H1 (cell line): ENCODE measurements around the gene DOCK9. TPM values are rescaled to one million over a fixed set of nuclear protein-coding genes. Genes with fewer than 3 reads are reported as not detected.

Experiments used
- ASH2L ChIP-seq: fragments of 200-600, 300-600 bp; sonication (generic); IDR thresholded peaks from one replicate; pipeline ENCODE4 v1.7.1; 2017; ENCODE audit warnings: low read length
- BACH1 ChIP-seq: IDR thresholded peaks from 2 replicates; pipeline ENCODE4 v1.6.1; 2012; ENCODE audit warnings: low read length, improper control_type of control experiment
- BRCA1 ChIP-seq: IDR thresholded peaks from 2 replicates; pipeline ENCODE4 v1.6.1; 2012; ENCODE audit warnings: low read depth, low read length, improper control_type of control experiment
- CBX5 ChIP-seq: fragments of 300-800, 300-1000 bp; sonication (generic); IDR thresholded peaks from 2 replicates; pipeline ENCODE4 v1.7.1; 2016; ENCODE audit warnings: antibody characterized with exemption, low read length, low read depth
- EP300 ChIP-seq, 2 experiments: IDR thresholded peaks; 1 replicate in 1 of 2; 2 replicates in 1 of 2; pipeline ENCODE4 v1.6.1; 2011 to 2012; ENCODE audit warnings: low read depth in 2 of 2, low read length in 2 of 2, mild to moderate bottlenecking in 2 of 2, borderline replicate concordance in 1 of 2, inconsistent platforms in 1 of 2, moderate library complexity in 1 of 2
- EZH2 ChIP-seq: fragments of 200-600 bp; sonication (generic); IDR thresholded peaks from 2 replicates; pipeline ENCODE4 v1.7.1; 2012; ENCODE audit warnings: low read depth, mild to moderate bottlenecking, moderate library complexity, low read length, inconsistent platforms; ENCODE audit not compliant: severe bottlenecking
- PHF8 ChIP-seq: fragments of 200-600 bp; sonication (generic); conservative IDR thresholded peaks from 2 replicates; pipeline ENCODE4 v1.7.1; 2012; ENCODE audit warnings: low read depth, mild to moderate bottlenecking, inconsistent platforms, low read length, moderate library complexity
- RBBP5 ChIP-seq: IDR thresholded peaks from 2 replicates; pipeline ENCODE4 v1.7.1; 2012; ENCODE audit warnings: low read depth, mild to moderate bottlenecking, inconsistent platforms, low read length, moderate library complexity, borderline replicate concordance
- SP1 ChIP-seq: IDR thresholded peaks from 2 replicates; pipeline ENCODE4 v1.6.1; 2011; ENCODE audit warnings: low read depth, low read length
- SP2 ChIP-seq: IDR thresholded peaks from 2 replicates; pipeline ENCODE4 v1.6.1; 2012; ENCODE audit warnings: mild to moderate bottlenecking, low read length, inconsistent platforms
- polyA plus RNA-seq, 7 experiments: library from polyadenylated mRNA; depleted of rRNA in 3 of 7; stranded (reverse) in 5 of 7; unstranded in 2 of 7; fragments of >200 nt in 5 of 7; fragments of 200-250 nt in 2 of 7; gene quantifications; 1 replicate in 5 of 7; 2 replicates in 1 of 7; 4 replicates in 1 of 7; pipeline versions ENCODE4 v1.2.1 to v1.2.3, GENCODE V29; 2011 to 2013; ENCODE audit warnings: missing spikeins in 2 of 7, mixed read lengths in 2 of 7
- total RNA-seq: library from RNA; stranded (reverse); fragmentation: NEBNext Ultra II Directional; extraction: Animal tissue kit (Norgen Biotek cat#: 25700); gene quantifications from 2 replicates; pipeline ENCODE4 v1.2.1, GENCODE V29; 2021
- TF ChIP-seq, protein P1 (sequence below): fragments of 300-600 bp; sonication (generic); IDR thresholded peaks from 2 replicates; pipeline ENCODE4 v1.7.1; 2012; ENCODE audit warnings: low read length, moderate library complexity, mild to moderate bottlenecking, inconsistent platforms; ENCODE audit not compliant: insufficient replicate concordance

DOCK9 gene
- total and polyA plus RNA-seq, 2 of the 8 experiments (the other 6 are each of a cell fraction or from before 2014, with no cell fraction given) = 21.6 to 31.5 TPM

DNA sequence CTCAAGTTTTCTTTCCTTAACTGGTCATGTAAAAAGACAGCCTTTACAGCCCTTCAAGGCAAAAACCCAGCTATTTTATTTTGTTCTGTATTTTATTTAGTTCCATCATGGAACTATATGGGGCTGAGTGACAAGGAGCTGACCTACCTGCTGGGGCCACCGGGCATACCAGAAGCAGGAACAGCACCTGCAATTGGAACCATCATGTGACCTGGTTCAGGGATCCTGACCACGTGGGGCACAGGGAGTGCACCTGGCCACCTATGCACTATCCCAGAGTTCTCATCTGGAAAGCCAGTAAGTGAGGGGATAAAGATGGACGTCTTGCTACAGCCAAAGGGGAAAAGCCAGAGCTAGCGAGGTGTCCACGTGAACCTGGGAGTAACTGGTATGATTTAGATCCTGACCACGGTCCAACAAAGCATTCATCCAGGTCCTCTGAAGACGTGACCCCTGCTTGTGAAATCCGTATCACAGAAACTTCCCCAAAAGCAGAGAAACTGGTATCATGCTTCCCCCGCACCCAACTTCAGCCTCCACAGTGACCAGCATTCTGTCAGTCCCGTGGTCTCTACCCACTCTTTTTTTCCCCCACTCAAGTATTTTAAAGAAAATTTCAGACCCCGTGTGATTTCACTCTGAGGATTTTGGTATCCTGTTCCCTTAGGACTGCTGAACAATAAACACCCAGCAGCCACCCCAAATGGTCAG lies 184.9 kb downstream of the DOCK9 start (continued):
- TF ChIP-seq, protein P1, sequence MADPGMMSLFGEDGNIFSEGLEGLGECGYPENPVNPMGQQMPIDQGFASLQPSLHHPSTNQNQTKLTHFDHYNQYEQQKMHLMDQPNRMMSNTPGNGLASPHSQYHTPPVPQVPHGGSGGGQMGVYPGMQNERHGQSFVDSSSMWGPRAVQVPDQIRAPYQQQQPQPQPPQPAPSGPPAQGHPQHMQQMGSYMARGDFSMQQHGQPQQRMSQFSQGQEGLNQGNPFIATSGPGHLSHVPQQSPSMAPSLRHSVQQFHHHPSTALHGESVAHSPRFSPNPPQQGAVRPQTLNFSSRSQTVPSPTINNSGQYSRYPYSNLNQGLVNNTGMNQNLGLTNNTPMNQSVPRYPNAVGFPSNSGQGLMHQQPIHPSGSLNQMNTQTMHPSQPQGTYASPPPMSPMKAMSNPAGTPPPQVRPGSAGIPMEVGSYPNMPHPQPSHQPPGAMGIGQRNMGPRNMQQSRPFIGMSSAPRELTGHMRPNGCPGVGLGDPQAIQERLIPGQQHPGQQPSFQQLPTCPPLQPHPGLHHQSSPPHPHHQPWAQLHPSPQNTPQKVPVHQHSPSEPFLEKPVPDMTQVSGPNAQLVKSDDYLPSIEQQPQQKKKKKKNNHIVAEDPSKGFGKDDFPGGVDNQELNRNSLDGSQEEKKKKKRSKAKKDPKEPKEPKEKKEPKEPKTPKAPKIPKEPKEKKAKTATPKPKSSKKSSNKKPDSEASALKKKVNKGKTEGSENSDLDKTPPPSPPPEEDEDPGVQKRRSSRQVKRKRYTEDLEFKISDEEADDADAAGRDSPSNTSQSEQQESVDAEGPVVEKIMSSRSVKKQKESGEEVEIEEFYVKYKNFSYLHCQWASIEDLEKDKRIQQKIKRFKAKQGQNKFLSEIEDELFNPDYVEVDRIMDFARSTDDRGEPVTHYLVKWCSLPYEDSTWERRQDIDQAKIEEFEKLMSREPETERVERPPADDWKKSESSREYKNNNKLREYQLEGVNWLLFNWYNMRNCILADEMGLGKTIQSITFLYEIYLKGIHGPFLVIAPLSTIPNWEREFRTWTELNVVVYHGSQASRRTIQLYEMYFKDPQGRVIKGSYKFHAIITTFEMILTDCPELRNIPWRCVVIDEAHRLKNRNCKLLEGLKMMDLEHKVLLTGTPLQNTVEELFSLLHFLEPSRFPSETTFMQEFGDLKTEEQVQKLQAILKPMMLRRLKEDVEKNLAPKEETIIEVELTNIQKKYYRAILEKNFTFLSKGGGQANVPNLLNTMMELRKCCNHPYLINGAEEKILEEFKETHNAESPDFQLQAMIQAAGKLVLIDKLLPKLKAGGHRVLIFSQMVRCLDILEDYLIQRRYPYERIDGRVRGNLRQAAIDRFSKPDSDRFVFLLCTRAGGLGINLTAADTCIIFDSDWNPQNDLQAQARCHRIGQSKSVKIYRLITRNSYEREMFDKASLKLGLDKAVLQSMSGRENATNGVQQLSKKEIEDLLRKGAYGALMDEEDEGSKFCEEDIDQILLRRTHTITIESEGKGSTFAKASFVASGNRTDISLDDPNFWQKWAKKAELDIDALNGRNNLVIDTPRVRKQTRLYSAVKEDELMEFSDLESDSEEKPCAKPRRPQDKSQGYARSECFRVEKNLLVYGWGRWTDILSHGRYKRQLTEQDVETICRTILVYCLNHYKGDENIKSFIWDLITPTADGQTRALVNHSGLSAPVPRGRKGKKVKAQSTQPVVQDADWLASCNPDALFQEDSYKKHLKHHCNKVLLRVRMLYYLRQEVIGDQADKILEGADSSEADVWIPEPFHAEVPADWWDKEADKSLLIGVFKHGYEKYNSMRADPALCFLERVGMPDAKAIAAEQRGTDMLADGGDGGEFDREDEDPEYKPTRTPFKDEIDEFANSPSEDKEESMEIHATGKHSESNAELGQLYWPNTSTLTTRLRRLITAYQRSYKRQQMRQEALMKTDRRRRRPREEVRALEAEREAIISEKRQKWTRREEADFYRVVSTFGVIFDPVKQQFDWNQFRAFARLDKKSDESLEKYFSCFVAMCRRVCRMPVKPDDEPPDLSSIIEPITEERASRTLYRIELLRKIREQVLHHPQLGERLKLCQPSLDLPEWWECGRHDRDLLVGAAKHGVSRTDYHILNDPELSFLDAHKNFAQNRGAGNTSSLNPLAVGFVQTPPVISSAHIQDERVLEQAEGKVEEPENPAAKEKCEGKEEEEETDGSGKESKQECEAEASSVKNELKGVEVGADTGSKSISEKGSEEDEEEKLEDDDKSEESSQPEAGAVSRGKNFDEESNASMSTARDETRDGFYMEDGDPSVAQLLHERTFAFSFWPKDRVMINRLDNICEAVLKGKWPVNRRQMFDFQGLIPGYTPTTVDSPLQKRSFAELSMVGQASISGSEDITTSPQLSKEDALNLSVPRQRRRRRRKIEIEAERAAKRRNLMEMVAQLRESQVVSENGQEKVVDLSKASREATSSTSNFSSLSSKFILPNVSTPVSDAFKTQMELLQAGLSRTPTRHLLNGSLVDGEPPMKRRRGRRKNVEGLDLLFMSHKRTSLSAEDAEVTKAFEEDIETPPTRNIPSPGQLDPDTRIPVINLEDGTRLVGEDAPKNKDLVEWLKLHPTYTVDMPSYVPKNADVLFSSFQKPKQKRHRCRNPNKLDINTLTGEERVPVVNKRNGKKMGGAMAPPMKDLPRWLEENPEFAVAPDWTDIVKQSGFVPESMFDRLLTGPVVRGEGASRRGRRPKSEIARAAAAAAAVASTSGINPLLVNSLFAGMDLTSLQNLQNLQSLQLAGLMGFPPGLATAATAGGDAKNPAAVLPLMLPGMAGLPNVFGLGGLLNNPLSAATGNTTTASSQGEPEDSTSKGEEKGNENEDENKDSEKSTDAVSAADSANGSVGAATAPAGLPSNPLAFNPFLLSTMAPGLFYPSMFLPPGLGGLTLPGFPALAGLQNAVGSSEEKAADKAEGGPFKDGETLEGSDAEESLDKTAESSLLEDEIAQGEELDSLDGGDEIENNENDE = no peak
- TF ChIP-seq BRCA1 (no peak), RBBP5 (no peak), SP1 (no peak), EZH2 (no peak), SP2 (no peak), EP300 (IDR thresholded peaks at IDR 0.05; ENCODE audit: borderline replicate concordance in 1 of 2, low read depth in 2 of 2, low read length in 2 of 2) (no peak), ASH2L (no peak), CBX5 (no peak), PHF8 (no peak), BACH1 (no peak)
